GM12878 (cell line): ENCODE data around the gene RPL13A. TPM values are rescaled to one million over a fixed set of nuclear protein-coding genes. Genes with fewer than 3 reads are reported as not detected.

Experiments
- ATAC-seq: fragments of 200-7000 bp; cut with Tn5 transposase; 3 replicates; pipeline ENCODE4 v1.9.1; 2020; ENCODE audit warnings: mild to moderate bottlenecking, moderate library complexity
- BruUV-seq: library from RNA; stranded (reverse); fragments of 400-500 nt; replicated peaks from 2 replicates; lab custom pipeline; 2021; lab: Mats Ljungman, UMichigan
- CTCF ChIA-PET: fragments of 300-600 bp; sonication (Branson Sonifier 250); formaldehyde crosslinking; extraction: SDS; loops from one replicate; lab custom pipeline; 2021; ENCODE audit warnings: inconsistent platforms; lab: Yijun Ruan, JAX
- POLR2A ChIA-PET: fragments of 350-600 bp; formaldehyde crosslinking; extraction: SDS; loops from one replicate; lab custom pipeline; 2021; ENCODE audit warnings: inconsistent platforms; lab: Charles Lee
- RAD21 ChIA-PET: fragments of 300-600 bp; sonication (Branson Sonifier 250); formaldehyde crosslinking; loops from one replicate; lab custom pipeline; 2023; ENCODE audit warnings: antibody characterized with exemption; ENCODE audit not compliant: unreplicated experiment; lab: Charles Lee
- SMC1A ChIA-PET: fragments of 300-600 bp; sonication (Branson Sonifier 250); formaldehyde crosslinking; loops from one replicate; lab custom pipeline; 2023; ENCODE audit not compliant: unreplicated experiment, uncharacterized antibody; lab: Charles Lee
- DNase-seq: peaks from one replicate; pipeline ENCODE4 v3.0.0-alpha.2; 2011; ENCODE audit warnings: low read depth, low spot score
- FAIRE-seq: peaks from 3 replicates; lab custom pipeline; 2011; peaks lifted over from hg19 to GRCh38; lab: Jason Lieb, UNC
- H2AFZ ChIP-seq: 2 replicates; pipeline ENCODE4 v1.6.0; 2011; ENCODE audit warnings: low read depth, low read length, control low read depth; ENCODE audit not compliant: control insufficient read depth
- H3K27ac ChIP-seq: 2 replicates; pipeline ENCODE4 v1.5.1; 2011; ENCODE audit warnings: control low read depth; ENCODE audit not compliant: control insufficient read depth, insufficient read depth
- H3K27me3 ChIP-seq, 2 experiments: replicated peaks in 1 of 2; 2 replicates each; pipeline versions ENCODE4 v1.6.0 to v1.6.1; 2011; ENCODE audit warnings: low read length in 1 of 2; ENCODE audit not compliant: control insufficient read depth in 2 of 2, insufficient read depth in 2 of 2
- H3K36me3 ChIP-seq, 2 experiments: 2 replicates each; pipeline ENCODE4 v1.5.1; 2011; ENCODE audit warnings: low read length in 1 of 2; ENCODE audit not compliant: control insufficient read depth in 2 of 2, insufficient read depth in 2 of 2
- H3K4me1 ChIP-seq: 2 replicates; pipeline ENCODE4 v1.6.1; 2011; ENCODE audit warnings: mild to moderate bottlenecking, low read length, moderate library complexity, mixed read lengths; ENCODE audit not compliant: control insufficient read depth, insufficient read depth
- H3K4me2 ChIP-seq: 2 replicates; pipeline ENCODE4 v1.6.0; 2011; ENCODE audit warnings: control low read depth; ENCODE audit not compliant: control insufficient read depth, insufficient read depth
- H3K4me3 ChIP-seq: fragments of 200-600 bp; sonication (generic); 2 replicates; pipeline ENCODE4 v1.5.1; 2016
- H3K79me2 ChIP-seq: 2 replicates; pipeline ENCODE4 v1.6.0; 2011; ENCODE audit warnings: low read length; ENCODE audit not compliant: control insufficient read depth, insufficient read depth
- H3K9ac ChIP-seq: 2 replicates; pipeline ENCODE4 v1.8.0; 2011; ENCODE audit warnings: low read length, control low read depth, mixed read lengths; ENCODE audit not compliant: control insufficient read depth, insufficient read depth
- H3K9me3 ChIP-seq: replicated peaks from 3 replicates; pipeline ENCODE4 v1.5.1; 2011; ENCODE audit warnings: mild to moderate bottlenecking, low read length; ENCODE audit not compliant: control insufficient read depth, insufficient read depth
- H4K20me1 ChIP-seq: 2 replicates; pipeline ENCODE4 v1.6.0; 2011; ENCODE audit not compliant: control insufficient read depth, insufficient read depth
- POLR2A ChIP-seq: IDR thresholded peaks from 2 replicates; pipeline ENCODE4 v1.6.1; 2011; ENCODE audit warnings: low read depth, mild to moderate bottlenecking, low read length
- POLR2AphosphoS5 ChIP-seq: IDR thresholded peaks from 2 replicates; pipeline ENCODE4 v1.6.1; 2011; ENCODE audit warnings: mild to moderate bottlenecking, low read length, inconsistent platforms
- WGBS: methylation state at CpG from one replicate; pipeline ENCODE4 v1.1.6; 2016; ENCODE audit warnings: low lambda C conversion rate; ENCODE audit not compliant: insufficient replicate concordance, insufficient coverage; ENCODE audit errors: missing lambda C conversion rate; 5-methylcytosine and 5-hydroxymethylcytosine counted together
- in situ Hi-C: fragments of 300-500 bp; cut with MboI; formaldehyde crosslinking; loops from 9 replicates; pipeline ENCODE4 v1.14.3; 2018; ENCODE audit warnings: mixed read lengths
- intact Hi-C: fragments of 100-400 bp; cut with micrococcal nuclease; formaldehyde crosslinking; loops from one replicate; pipeline ENCODE4 v1.14.2; 2022; ENCODE audit not compliant: unreplicated experiment
- polyA plus RNA-seq, 11 experiments: library from polyadenylated mRNA; depleted of rRNA in 4 of 11; unstranded in 6 of 11; stranded (reverse) in 5 of 11; fragments of >200 nt; fragmentation: Nextera tagmentation in 4 of 11; fragmentation: Illumina TruSeq in 1 of 11; extraction: Ambion mirVana in 4 of 11; extraction: Trizol in 1 of 11; gene quantifications; 1 replicate in 1 of 11; 2 replicates in 10 of 11; pipeline versions ENCODE4 v1.2.1 to v1.2.3, GENCODE V29; 2011 to 2016; ENCODE audit warnings: inconsistent platforms in 2 of 11, missing spikeins in 2 of 11, low read depth in 1 of 11
- total RNA-seq, 4 experiments: library from RNA; depleted of rRNA in 3 of 4; stranded (reverse); fragments of >200 nt in 3 of 4; fragmentation: Illumina TruSeq in 1 of 4; extraction: Trizol in 1 of 4; gene quantifications; 2 replicates each; pipeline versions ENCODE4 v1.2.1 to v1.2.3, GENCODE V29; 2013 to 2021
- TF ChIP-seq, protein P1 (sequence below): IDR thresholded peaks from 2 replicates; pipeline ENCODE4 v1.6.1; 2011; ENCODE audit warnings: low read depth, low read length, improper control_type of control experiment, borderline replicate concordance

The RPL13A gene
- total and polyA plus RNA-seq, 10 of the 15 experiments (the other 5 are each of a cell fraction or from before 2014, with no cell fraction given), result 1,426 to 8,961 (median 4,266) TPM

DNA sequence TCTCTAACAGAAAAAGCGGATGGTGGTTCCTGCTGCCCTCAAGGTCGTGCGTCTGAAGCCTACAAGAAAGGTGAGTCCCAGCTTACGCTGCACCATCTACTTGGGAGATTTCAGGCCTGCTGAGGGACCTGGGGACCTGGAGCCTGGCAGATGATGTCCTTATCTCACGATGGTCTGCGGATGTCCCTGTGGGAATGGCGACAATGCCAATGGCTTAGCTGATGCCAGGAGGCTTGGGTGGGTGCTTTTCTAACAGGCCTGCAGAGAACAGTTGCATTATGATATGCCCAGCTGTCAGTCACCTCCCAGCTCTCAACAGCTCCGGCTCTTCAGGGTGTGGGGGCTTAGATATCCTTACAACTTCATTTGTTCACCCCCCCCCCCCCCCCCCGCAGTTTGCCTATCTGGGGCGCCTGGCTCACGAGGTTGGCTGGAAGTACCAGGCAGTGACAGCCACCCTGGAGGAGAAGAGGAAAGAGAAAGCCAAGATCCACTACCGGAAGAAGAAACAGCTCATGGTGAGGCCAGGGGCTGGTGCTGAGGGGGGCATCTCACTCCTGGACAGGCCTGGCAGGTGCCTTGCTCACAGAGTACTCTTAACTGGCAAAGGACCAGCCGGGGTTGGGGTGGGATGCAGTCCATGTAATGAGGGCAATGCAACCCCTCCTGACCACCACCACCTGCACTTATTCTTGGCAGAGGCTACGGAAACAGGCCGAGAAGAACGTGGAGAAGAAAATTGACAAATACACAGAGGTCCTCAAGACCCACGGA, 3.8 kb downstream of the RPL13A start:
- H2AFZ ChIP-seq, result no peak overlapping the region
- peak overlapping the region; percentile 83 for H3K27ac ChIP-seq
- no peaks in the 10 kb centered on the region; the same call in 1 of the 3 replicates for H3K9me3 ChIP-seq
- POLR2A ChIA-PET, result interaction anchor here (1.0 kb wide), 1 partner anchor 185 kb away, joined by 3 read pairs; no protein-coding TSS in a partner anchor
- H3K4me2 ChIP-seq, result peak overlapping the region; percentile 91
- peaks cover 41% of the 10 kb centered on the region for H3K79me2 ChIP-seq
- H3K4me1 ChIP-seq, result peaks cover 16% of the 10 kb centered on the region
- intact Hi-C loops, result no loop called here
- WGBS, result 83% methylated on average over 17 of the region's 17 CpGs
- DNase-seq, result no peak
- TF ChIP-seq, protein P1, sequence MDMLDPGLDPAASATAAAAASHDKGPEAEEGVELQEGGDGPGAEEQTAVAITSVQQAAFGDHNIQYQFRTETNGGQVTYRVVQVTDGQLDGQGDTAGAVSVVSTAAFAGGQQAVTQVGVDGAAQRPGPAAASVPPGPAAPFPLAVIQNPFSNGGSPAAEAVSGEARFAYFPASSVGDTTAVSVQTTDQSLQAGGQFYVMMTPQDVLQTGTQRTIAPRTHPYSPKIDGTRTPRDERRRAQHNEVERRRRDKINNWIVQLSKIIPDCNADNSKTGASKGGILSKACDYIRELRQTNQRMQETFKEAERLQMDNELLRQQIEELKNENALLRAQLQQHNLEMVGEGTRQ, result no peak
- TF ChIP-seq POLR2AphosphoS5 (0 out of 2 replicates have a peak, but pooled peaks have one; percentile 56), POLR2A (peak; percentile 56)
- TF ChIP-seq, all 136 proteins: peak for 2
- Histone ChIP-seq H3K36me3 (peaks cover 26 to 40% of the 10 kb centered on the region in 2 experiments), H3K9ac (peak overlapping the region; percentile 95; the same call in 1 of the 2 replicates), H4K20me1 (peaks cover 13% of the 10 kb centered on the region), H3K27me3 (no peaks in the 10 kb centered on the region), H3K4me3 (peak overlapping the region; percentile 97; the same call in 1 of the 2 replicates)
- in situ Hi-C loops, result no loop called here
- FAIRE-seq (no peak), ATAC-seq (no peak)
- SMC1A ChIA-PET, result no interaction called here
- CTCF ChIA-PET, result no interaction called here
- BruUV-seq, result no TSS peak
- RAD21 ChIA-PET, result no interaction called here
